ENCODE measurements around the gene CLSTN3. TPM values are rescaled to one million over a fixed set of nuclear protein-coding genes. Genes with fewer than 3 reads are reported as not detected.
A peak's percentile ranks its signal among the peaks of the same experiment; 100 is the strongest.

CLSTN3 gene
- total RNA-seq, 2 donors from 2014 or later: 27.5 to 64.9 TPM

- Histone ChIP-seq H3K4me1 (peaks cover 29% of the 10 kb centered on the region), H3K36me3 (replicated peaks in 1 of 2; ENCODE audit: insufficient read depth in 1 of 2, low read depth in 2 of 2) (no peaks in the 10 kb centered on the region), H3K27ac (peak overlapping the region in 1 of 4 donors; percentile 70), H3K4me3 (no peak overlapping the region), H3K9me3 (no peaks in the 10 kb centered on the region), H3K27me3 (no peaks in the 10 kb centered on the region)
- WGBS, 2 donors: 70% methylated on average over 16 of the region's 16 CpGs
- intact Hi-C loops (cut with DNase I): no loop called here
- no peak for ATAC-seq
- no peak for DNase-seq
- TF ChIP-seq POLR2A (IDR thresholded peaks at IDR 0.05) (no peak), CTCF (IDR thresholded peaks at IDR 0.05) (no peak)
Observed at GRCh38 chr12:7090222-7090998, 39.8 kb upstream of the CLSTN3 start.

GRCh38 chr12:7091171-7091570 lies 39.0 kb upstream of the CLSTN3 start:
- intact Hi-C loops (cut with DNase I): no loop called here

GRCh38 chr12:7091660-7092228 lies 38.4 kb upstream of the CLSTN3 start:
- Histone ChIP-seq H3K4me1 (peaks cover 34% of the 10 kb centered on the region), H3K4me3 (no peak overlapping the region), H3K9me3 (no peaks in the 10 kb centered on the region), H3K27me3 (no peaks in the 10 kb centered on the region), H3K27ac (peak overlapping the region; percentile 37 to 70 (median 57)), H3K36me3 (replicated peaks in 1 of 2; ENCODE audit: insufficient read depth in 1 of 2, low read depth in 2 of 2) (no peaks in the 10 kb centered on the region)
- 28 to 33% methylated on average over 6 to 10 of the region's 10 CpGs for WGBS, 2 donors
- ATAC-seq (peak; percentile 36), DNase-seq (peak in 1 of 4 donors; percentile 43)
- TF ChIP-seq POLR2A (IDR thresholded peaks at IDR 0.05): no peak
- TF ChIP-seq CTCF (IDR thresholded peaks at IDR 0.05): no peak
- intact Hi-C loops (cut with DNase I): no loop called here

More at GRCh38 chr12:7091171-7091570, 39.0 kb upstream of the CLSTN3 start:
- Histone ChIP-seq H3K27ac (peak overlapping the region in 1 of 4 donors; percentile 70), H3K4me1 (peaks cover 34% of the 10 kb centered on the region), H3K27me3 (no peaks in the 10 kb centered on the region), H3K36me3 (replicated peaks in 1 of 2; ENCODE audit: insufficient read depth in 1 of 2, low read depth in 2 of 2) (no peaks in the 10 kb centered on the region), H3K4me3 (no peak overlapping the region), H3K9me3 (no peaks in the 10 kb centered on the region)
- ATAC-seq (no peak), DNase-seq (no peak)
- 71 to 87% methylated on average over 7 of the region's 7 CpGs for WGBS, 2 donors
- no peak for TF ChIP-seq CTCF (IDR thresholded peaks at IDR 0.05)
- no peak for TF ChIP-seq POLR2A (IDR thresholded peaks at IDR 0.05)

GRCh38 chr12:7092229-7092985 lies 37.8 kb upstream of the CLSTN3 start, which contains the start of gene C1R:
C1R (minus strand) TSS chr12:7092445; CDS start chr12:7092388, 57 bp downstream.
- DNase-seq (peak; percentile 73 to 77 (median 76)), ATAC-seq (peak; percentile 72)
- WGBS, 2 donors: 8 to 15% methylated on average over 16 of the region's 16 CpGs
- Histone ChIP-seq H3K27ac (peak within 1 kb of the TSS; percentile 37 to 70 (median 57)), H3K9me3 (no peaks in the 10 kb centered on the region), H3K36me3 (replicated peaks in 1 of 2; ENCODE audit: insufficient read depth in 1 of 2, low read depth in 2 of 2) (no peaks in the 10 kb centered on the region), H3K4me3 (peak within 1 kb of the TSS in 1 of 2 donors; percentile 11), H3K4me1 (peaks cover 34% of the 10 kb centered on the region), H3K27me3 (no peaks in the 10 kb centered on the region)
- TF ChIP-seq POLR2A (IDR thresholded peaks at IDR 0.05) (peak in 2 of 3 donors; percentile 36 to 52), CTCF (IDR thresholded peaks at IDR 0.05) (peak; percentile 74 to 92 (median 84))
- intact Hi-C loops (cut with DNase I): no loop called here
